Midbrain (tissue), 1 donor: Measurements from ENCODE around the gene KIAA1549.

Experiments
- DNase-seq: peaks from one replicate; lab custom pipeline; 2025; lab: John Stamatoyannopoulos, UW

The KIAA1549 gene

DNA sequence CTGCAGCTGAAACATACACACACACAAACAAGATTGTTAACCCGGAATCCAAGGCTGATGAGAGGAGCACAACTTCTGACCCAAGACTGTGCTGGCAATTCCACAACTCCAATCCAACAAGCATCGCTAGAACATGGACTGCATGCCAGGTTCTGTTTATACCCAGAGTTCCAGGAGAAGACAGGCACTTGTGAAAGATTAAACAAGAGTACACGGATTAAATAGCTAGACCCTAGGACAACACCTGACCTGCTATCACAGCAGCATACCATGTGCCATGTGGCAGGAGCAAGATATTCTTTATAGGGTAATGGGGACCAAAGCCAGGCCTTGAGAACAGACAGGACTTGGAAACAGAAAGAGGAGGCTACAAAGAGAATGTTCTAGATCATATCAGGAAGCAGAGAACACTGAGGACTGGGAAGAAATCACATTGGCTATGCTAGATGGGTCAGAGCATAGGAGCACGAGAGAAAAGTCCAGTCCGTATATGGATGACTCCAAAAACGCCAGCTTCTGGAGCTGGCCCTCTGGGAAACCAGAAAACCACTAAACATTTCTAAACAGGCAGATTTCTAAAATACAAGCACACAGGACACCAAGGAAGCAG lies 99.5 kb downstream of the KIAA1549 start:
- DNase-seq, result no peak

DNA sequence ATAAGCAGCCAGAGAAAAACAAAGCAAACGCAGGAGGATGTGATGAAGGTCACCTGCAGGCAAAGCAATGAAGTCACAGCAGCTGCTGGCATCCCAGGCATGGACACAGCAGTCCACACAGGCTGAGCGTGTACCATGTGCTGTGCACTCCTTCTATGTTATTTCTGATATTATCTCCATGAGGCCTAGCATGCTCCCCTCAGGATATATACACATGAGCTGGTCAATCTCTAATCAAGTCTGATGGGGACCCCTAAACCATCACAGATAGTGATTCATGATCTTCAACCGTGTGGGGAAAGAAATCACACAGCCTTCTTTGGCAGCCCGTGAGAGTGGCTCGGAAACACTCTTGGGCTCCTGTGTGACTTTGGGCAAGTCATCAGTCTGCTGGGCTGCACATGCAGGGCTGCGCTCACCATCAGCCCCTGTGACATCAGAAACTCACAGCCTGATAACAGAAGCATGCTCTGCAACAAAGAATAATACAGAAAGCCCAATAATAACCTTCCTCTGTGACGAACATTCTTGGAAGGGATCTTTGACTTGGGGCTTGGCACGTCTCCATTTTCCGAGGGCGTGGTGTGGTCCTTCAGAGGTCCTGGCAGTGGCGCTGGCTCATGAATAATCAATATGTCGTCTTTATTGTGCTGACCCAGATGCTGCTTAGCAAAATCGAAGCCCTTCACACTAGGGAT lies 100.2 kb downstream of the KIAA1549 start:
- DNase-seq, result no peak

- DNase-seq, result no peak
Measured at GRCh38 chr7:138879356-138879755, 101.8 kb downstream of the KIAA1549 start.

- no peak for DNase-seq
Measured at GRCh38 chr7:138878856-138879255, 102.3 kb downstream of the KIAA1549 start.

GRCh38 chr7:138878051-138878450 lies 103.1 kb downstream of the KIAA1549 start:
- DNase-seq, result no peak

- no peak for DNase-seq
Measured at GRCh38 chr7:138876326-138876725, 104.9 kb downstream of the KIAA1549 start.

DNA sequence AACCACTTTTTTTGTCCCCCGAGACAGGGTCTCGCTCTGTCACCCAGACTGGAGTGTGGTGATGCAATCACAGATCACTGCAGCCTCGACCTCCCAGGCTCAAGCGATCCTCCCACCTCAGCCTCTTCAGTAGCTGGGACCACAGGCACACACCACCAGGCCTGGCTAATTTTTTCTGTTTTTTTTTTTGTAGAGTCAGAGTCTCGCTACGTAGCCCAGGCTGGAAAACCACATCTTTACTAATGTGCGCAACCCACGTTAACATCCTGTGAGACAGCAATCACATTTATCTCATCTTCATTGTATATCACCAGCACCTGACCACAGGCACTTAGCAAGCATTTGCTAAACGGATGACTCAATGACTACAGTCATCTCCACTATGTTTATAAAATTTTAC lies 105.4 kb downstream of the KIAA1549 start:
- no peak for DNase-seq

DNA sequence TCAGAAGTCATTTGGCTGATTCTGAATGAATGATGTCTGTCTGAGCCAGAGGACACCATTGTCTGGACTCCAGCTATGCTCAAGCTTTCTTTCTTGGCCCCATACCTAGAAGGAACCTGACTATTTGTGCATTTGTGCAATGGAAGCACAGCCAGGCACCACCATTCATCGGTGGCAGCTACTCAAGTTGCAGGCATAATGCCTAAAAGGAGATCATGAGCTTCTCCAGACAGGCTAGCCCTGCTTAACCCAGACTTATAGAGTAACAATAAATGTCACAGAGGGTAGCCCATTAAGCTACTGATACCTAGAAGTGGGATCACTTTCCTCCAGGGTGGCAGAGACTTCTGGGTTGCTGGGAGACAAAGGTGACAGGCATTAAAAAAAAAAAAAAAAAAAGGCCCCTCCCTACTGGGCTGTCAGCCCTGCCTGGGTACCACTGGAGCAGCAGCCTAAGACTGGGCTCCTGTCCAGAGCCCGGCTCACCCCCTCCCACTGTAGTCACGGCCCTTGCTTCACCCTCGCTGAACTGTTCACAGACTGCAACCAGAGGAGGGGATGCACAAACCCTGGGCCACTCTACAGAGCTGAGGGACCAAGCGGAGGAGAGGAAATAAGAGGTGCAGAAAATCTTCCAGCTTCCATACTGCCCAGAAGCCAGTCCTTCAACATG lies 107.8 kb downstream of the KIAA1549 start:
- no peak for DNase-seq

DNA sequence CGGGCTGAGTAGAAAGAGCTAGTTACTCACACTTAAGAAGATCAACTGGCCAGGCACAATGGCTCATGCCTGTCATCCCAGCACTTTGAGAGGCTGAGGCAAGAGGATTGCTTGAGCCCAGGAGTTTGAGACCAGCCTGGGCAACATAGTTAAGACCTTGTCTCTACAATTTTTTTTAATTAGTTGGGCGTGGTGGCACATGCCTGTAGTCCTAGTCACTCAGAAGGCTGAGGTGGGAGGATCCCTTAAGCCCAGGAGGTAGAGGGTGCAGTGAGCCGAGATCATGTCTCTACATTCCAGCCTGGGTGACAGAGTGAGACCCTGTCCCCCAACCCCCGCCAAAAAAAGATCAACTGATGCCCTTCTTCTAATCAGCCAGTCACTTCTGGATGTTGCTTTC lies 108.6 kb downstream of the KIAA1549 start:
- DNase-seq, result no peak

DNA sequence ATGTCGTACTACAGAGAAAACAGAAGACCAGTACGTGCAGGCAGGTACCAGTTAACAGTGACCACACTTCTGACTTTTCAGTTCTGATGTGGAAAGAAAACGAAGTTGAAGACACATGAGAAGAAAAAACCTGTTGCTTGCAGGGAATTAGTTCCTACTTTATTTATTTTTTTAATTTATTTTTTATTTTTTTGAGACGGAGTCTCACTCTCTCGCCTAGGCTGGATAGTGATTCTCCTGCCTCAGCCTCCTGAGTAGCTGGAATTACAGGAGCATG lies 109.4 kb downstream of the KIAA1549 start:
- DNase-seq, result no peak

GRCh38 chr7:138871065-138871813 lies 110.0 kb downstream of the KIAA1549 start:
- no peak for DNase-seq

GRCh38 chr7:138869353-138869752 lies 111.8 kb downstream of the KIAA1549 start:
- no peak for DNase-seq

DNA sequence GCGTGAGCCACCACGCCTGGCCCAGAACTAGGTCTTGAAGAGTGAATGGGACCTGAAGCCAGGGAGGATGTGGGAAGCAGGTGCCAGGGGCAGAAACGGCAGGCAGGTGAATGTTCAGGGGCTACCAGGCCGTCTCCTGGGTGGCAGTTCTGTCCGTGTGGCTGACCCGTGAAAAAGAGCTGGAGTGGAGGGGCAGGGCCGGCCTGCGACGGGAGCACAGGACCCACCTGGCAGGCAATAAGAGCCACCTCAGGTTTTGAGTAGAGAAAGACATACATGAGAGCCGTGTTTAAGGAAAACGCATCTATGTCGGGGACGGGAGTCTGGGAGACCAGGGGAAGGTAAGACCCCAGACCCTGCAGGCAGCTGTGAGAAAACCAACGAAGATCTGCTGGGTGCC lies 112.5 kb downstream of the KIAA1549 start:
- DNase-seq, result no peak

DNA sequence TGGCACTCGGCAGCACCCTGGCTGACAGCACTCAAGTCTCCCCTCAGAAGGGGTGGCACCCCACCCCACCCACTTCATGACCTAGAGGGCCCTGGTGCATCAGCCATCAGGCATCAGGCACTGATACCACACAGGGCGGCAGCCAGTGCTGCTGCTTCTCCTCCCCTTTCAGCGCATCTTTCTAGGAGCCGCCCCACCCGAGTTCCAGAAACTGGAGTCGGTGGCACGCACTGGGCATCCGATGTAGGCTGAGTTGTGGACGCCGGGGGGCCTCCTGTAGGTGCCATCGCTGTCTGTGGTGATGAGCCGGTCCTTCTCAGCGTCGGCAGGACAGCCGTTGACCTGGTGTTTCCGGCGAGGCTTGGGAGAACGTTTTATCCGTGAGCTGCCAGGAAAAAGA lies 113.4 kb downstream of the KIAA1549 start:
- DNase-seq, result no peak

- DNase-seq, result no peak
Measured at GRCh38 chr7:138866353-138866752, 114.8 kb downstream of the KIAA1549 start.

- no peak for DNase-seq
Measured at GRCh38 chr7:138865843-138866242, 115.3 kb downstream of the KIAA1549 start.

DNA sequence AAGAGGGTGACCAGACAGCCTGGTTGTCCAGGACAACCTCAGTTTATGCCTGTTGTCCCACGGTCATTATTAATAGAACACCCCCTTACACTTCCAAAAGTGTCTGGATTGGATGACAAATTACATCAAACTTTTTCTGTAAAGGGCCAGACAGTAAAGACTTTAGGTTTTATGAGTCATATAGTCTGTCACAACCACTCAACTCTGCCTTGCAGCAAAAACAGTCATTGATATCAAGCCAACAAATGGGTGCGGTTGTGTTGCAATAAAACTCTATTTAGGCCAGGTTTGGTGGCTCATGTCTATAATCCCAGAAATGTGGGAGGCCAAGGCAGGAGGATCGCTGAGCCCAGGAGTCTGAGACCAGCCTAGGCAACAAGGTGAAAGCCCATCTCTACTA lies 116.5 kb downstream of the KIAA1549 start:
- DNase-seq, result no peak

GRCh38 chr7:138863931-138864330 lies 117.3 kb downstream of the KIAA1549 start:
- DNase-seq, result no peak

DNA sequence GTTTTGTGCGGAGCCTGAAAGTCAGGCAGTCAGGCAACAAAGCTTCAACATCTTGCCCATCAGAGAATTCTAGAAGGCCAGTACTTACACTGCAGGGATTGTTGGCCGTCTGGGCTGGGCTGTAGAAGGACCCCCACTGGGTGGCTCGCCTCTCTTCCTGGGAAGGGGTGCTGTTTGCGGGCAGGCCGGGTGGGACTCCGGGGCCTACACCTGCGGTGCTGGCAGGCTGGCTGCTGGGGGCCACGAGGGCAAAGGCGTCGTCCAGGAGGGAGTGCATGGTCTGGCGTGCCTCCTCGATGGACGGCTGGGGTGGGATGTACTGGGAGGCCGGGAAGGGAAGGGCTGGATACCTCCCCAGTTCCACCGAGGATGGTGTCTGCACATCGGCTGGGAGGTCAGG lies 120.1 kb downstream of the KIAA1549 start:
- no peak for DNase-seq

- no peak for DNase-seq
Measured at GRCh38 chr7:138857728-138858127, 123.5 kb downstream of the KIAA1549 start.

DNA sequence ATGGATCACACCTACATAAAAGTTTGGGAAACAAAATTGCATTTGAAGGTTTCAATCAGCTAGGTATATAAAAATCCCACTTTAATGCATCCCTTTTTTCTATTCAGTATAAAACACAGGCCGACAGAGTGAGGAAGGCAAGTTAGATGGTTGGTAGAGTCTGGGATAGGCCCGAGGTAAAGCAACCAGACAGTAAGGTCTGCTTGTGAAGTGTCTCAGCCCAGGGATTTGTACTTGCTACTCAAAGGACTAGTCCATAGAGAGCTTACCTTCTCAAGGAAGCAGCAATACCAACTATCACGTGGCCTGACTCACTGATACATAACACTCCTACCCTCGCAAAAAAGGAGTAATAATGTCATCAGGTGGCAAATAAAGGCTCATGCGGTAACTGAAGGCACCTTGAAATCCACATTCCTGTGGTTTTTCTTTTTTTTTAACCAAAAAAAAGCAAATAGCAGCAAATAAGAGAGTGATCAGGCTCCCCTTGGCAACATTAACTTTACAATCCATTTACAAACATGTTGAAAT lies 127.0 kb downstream of the KIAA1549 start:
- no peak for DNase-seq

- no peak for DNase-seq
Measured at GRCh38 chr7:138853448-138853847, 127.7 kb downstream of the KIAA1549 start.

DNA sequence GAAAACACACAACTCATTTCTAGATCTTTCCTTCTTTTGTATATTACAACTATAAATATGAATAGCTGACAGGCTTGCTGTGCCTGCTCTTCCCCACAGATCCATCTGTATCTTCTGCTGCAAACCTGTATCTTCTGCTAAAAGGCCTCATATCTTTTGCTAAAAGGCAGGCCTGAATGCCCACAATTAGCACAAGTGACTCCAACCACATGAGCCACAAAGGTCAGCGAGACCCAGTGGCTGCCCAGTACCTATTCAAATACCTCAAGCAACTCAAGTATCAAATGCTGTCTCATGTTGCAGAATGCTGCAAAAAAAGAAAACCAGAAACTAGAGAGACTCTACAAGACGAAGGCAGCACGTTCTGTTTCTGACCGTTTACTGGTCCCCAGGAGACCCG lies 128.7 kb downstream of the KIAA1549 start:
- DNase-seq, result no peak
